H1 (cell line): ENCODE data around the gene SHC3. TPM values are rescaled to one million over a fixed set of nuclear protein-coding genes. Genes with fewer than 3 reads are reported as not detected.

ENCODE experiments used
- BCL11A ChIP-seq, 2 experiments: IDR thresholded peaks; one replicate each; pipeline ENCODE4 v1.6.1; 2011; ENCODE audit warnings: low read depth in 2 of 2, low read length in 2 of 2, mild to moderate bottlenecking in 2 of 2
- BRCA1 ChIP-seq: IDR thresholded peaks from 2 replicates; pipeline ENCODE4 v1.6.1; 2012; ENCODE audit warnings: low read depth, low read length, improper control_type of control experiment
- CBX8 ChIP-seq: fragments of 300-800, 300-1000 bp; sonication (generic); IDR thresholded peaks from 2 replicates; pipeline ENCODE4 v1.7.1; 2016; ENCODE audit warnings: low read depth, low read length, borderline replicate concordance
- CTCF ChIP-seq, 3 experiments: IDR thresholded peaks; 1 replicate in 2 of 3; 2 replicates in 1 of 3; pipeline versions ENCODE4 v1.5.1 to v1.6.1; 2011; ENCODE audit warnings: low read length in 3 of 3, mild to moderate bottlenecking in 3 of 3, inconsistent platforms in 2 of 3, low read depth in 1 of 3, moderate library complexity in 1 of 3; ENCODE audit not compliant: insufficient read depth in 1 of 3; ENCODE audit errors: control extremely low read depth in 1 of 3
- EGR1 ChIP-seq: IDR thresholded peaks from 2 replicates; pipeline ENCODE4 v1.6.1; 2011; ENCODE audit warnings: low read depth, low read length, borderline replicate concordance
- EZH2 ChIP-seq: fragments of 200-600 bp; sonication (generic); IDR thresholded peaks from 2 replicates; pipeline ENCODE4 v1.7.1; 2012; ENCODE audit warnings: low read depth, mild to moderate bottlenecking, moderate library complexity, low read length, inconsistent platforms; ENCODE audit not compliant: severe bottlenecking
- FOSL1 ChIP-seq: IDR thresholded peaks from 2 replicates; pipeline ENCODE4 v1.6.1; 2011; ENCODE audit warnings: mild to moderate bottlenecking, low read depth, low read length, moderate library complexity; ENCODE audit not compliant: insufficient read depth
- GTF2F1 ChIP-seq: IDR thresholded peaks from 2 replicates; pipeline ENCODE4 v1.6.1; 2012; ENCODE audit warnings: low read depth, low read length, improper control_type of control experiment, borderline replicate concordance
- HDAC6 ChIP-seq: IDR thresholded peaks from one replicate; pipeline ENCODE4 v1.7.1; 2012; ENCODE audit warnings: low read depth, mild to moderate bottlenecking, inconsistent platforms, low read length, moderate library complexity
- JUN ChIP-seq: IDR thresholded peaks from 2 replicates; pipeline ENCODE4 v1.6.1; 2011; ENCODE audit warnings: low read depth, mild to moderate bottlenecking, improper control_type of control experiment, low read length
- JUND ChIP-seq: IDR thresholded peaks from 2 replicates; pipeline ENCODE4 v1.6.1; 2011; ENCODE audit warnings: mild to moderate bottlenecking, improper control_type of control experiment, low read length
- KDM4A ChIP-seq: IDR thresholded peaks from one replicate; pipeline ENCODE4 v1.7.1; 2012; ENCODE audit warnings: low read depth, mild to moderate bottlenecking, moderate library complexity, low read length, inconsistent platforms; ENCODE audit not compliant: severe bottlenecking
- MAX ChIP-seq: IDR thresholded peaks from 2 replicates; pipeline ENCODE4 v1.6.1; 2012; ENCODE audit warnings: inconsistent platforms
- NRF1 ChIP-seq: IDR thresholded peaks from 2 replicates; pipeline ENCODE4 v1.6.1; 2011; ENCODE audit warnings: mild to moderate bottlenecking, low read depth, low read length, improper control_type of control experiment
- PHF8 ChIP-seq: fragments of 200-600 bp; sonication (generic); conservative IDR thresholded peaks from 2 replicates; pipeline ENCODE4 v1.7.1; 2012; ENCODE audit warnings: low read depth, mild to moderate bottlenecking, inconsistent platforms, low read length, moderate library complexity
- POU5F1 ChIP-seq: IDR thresholded peaks from 2 replicates; pipeline ENCODE4 v1.6.1; 2011; ENCODE audit warnings: low read depth, mild to moderate bottlenecking, low read length, moderate library complexity
- RBBP5 ChIP-seq: IDR thresholded peaks from 2 replicates; pipeline ENCODE4 v1.7.1; 2012; ENCODE audit warnings: low read depth, mild to moderate bottlenecking, inconsistent platforms, low read length, moderate library complexity, borderline replicate concordance
- SIN3A ChIP-seq, 2 experiments: IDR thresholded peaks in 1 of 2; conservative IDR thresholded peaks in 1 of 2; 2 replicates each; pipeline ENCODE4 v1.6.1; 2011 to 2012; ENCODE audit warnings: low read length in 2 of 2, improper control_type of control experiment in 1 of 2, low read depth in 1 of 2, mild to moderate bottlenecking in 1 of 2
- SP1 ChIP-seq: IDR thresholded peaks from 2 replicates; pipeline ENCODE4 v1.6.1; 2011; ENCODE audit warnings: low read depth, low read length
- TAF7 ChIP-seq: optimal IDR thresholded peaks from 2 replicates; pipeline ENCODE3; 2011; ENCODE audit warnings: low read depth, mild to moderate bottlenecking, inconsistent platforms, low read length, moderate library complexity, borderline replicate concordance
- TEAD4 ChIP-seq: IDR thresholded peaks from 2 replicates; pipeline ENCODE4 v1.6.1; 2012; ENCODE audit warnings: low read depth, low read length, inconsistent platforms, mixed read lengths
- polyA plus RNA-seq, 7 experiments: library from polyadenylated mRNA; depleted of rRNA in 3 of 7; stranded (reverse) in 5 of 7; unstranded in 2 of 7; fragments of >200 nt in 5 of 7; fragments of 200-250 nt in 2 of 7; gene quantifications; 1 replicate in 5 of 7; 2 replicates in 1 of 7; 4 replicates in 1 of 7; pipeline versions ENCODE4 v1.2.1 to v1.2.3, GENCODE V29; 2011 to 2013; ENCODE audit warnings: missing spikeins in 2 of 7, mixed read lengths in 2 of 7
- total RNA-seq: library from RNA; stranded (reverse); fragmentation: NEBNext Ultra II Directional; extraction: Animal tissue kit (Norgen Biotek cat#: 25700); gene quantifications from 2 replicates; pipeline ENCODE4 v1.2.1, GENCODE V29; 2021

Gene SHC3
- total and polyA plus RNA-seq, 2 of the 8 experiments (the other 6 are each of a cell fraction or from before 2014, with no cell fraction given), result 1.4 to 7.1 TPM

- no peak for TF ChIP-seq CBX8
- TF ChIP-seq JUND, result no peak
- no peak for TF ChIP-seq TEAD4
- no peak for TF ChIP-seq EZH2
- TF ChIP-seq TAF7, result peak; percentile 56
- TF ChIP-seq SP1, result no peak
- no peak for TF ChIP-seq BCL11A (IDR thresholded peaks at IDR 0.05; ENCODE audit: low read depth in 2 of 2, low read length in 2 of 2)
- no peak for TF ChIP-seq BRCA1
- TF ChIP-seq GTF2F1, result no peak
- TF ChIP-seq PHF8, result no peak
- TF ChIP-seq JUN, result no peak
- TF ChIP-seq NRF1, result no peak
- no peak for TF ChIP-seq RBBP5
- TF ChIP-seq FOSL1, result no peak
- TF ChIP-seq MAX, result peak; percentile 38; the same call in 1 of the 2 replicates
- no peak for TF ChIP-seq POU5F1
- TF ChIP-seq CTCF (IDR thresholded peaks at IDR 0.05; ENCODE audit: control extremely low read depth in 1 of 3, insufficient read depth in 1 of 3, low read depth in 1 of 3, low read length in 3 of 3), result peak; percentile 64 to 82 (median 78)
- TF ChIP-seq KDM4A, result no peak
- no peak for TF ChIP-seq EGR1
- TF ChIP-seq SIN3A (conservative IDR thresholded peaks at IDR 0.05 in 1 of 2, IDR thresholded peaks at IDR 0.05 in 1 of 2; ENCODE audit: low read depth in 1 of 2, low read length in 2 of 2), result no peak
- no peak for TF ChIP-seq HDAC6
Observed at GRCh38 chr9:89000973-89001916, 177.4 kb downstream of the SHC3 start (continued).
